Muscle of leg (tissue), 11 donors: Measurements from ENCODE around the gene CHMP2A. TPM values are rescaled to one million over a fixed set of nuclear protein-coding genes. Genes with fewer than 3 reads are reported as not detected.

Source experiments
- DNase-seq: peaks from one replicate; pipeline ENCODE4 v3.0.0; 2013
- H3K27ac ChIP-seq: one replicate; pipeline ENCODE4 v1.5.1; 2013; ENCODE audit warnings: mild to moderate bottlenecking, low read length, control low read depth
- H3K27me3 ChIP-seq: one replicate; pipeline ENCODE4 v1.6.1; 2013; ENCODE audit warnings: low read length; ENCODE audit not compliant: control insufficient read depth, insufficient read depth
- H3K36me3 ChIP-seq: one replicate; pipeline ENCODE4 v1.6.1; 2013; ENCODE audit warnings: low read length; ENCODE audit not compliant: control insufficient read depth, insufficient read depth
- H3K4me1 ChIP-seq: one replicate; pipeline ENCODE4 v1.6.1; 2013; ENCODE audit warnings: low read length; ENCODE audit not compliant: control insufficient read depth, insufficient read depth
- H3K4me3 ChIP-seq: one replicate; pipeline ENCODE4 v1.5.1; 2013; ENCODE audit warnings: low read length, control low read depth
- H3K9me3 ChIP-seq: replicated peaks from 2 replicates; pipeline ENCODE4 v1.6.1; 2013; ENCODE audit warnings: low read depth, low read length; ENCODE audit not compliant: control insufficient read depth
- WGBS: methylation state at CpG from one replicate; pipeline ENCODE4 v1.1.5; 2013; ENCODE audit warnings: missing lambda C conversion rate; ENCODE audit not compliant: insufficient coverage; 5-methylcytosine and 5-hydroxymethylcytosine counted together
- polyA plus RNA-seq, 8 donors: library from polyadenylated mRNA; unstranded; fragments of 120-200 nt; gene quantifications; one replicate each; pipeline versions ENCODE4 v1.2.1 to v1.2.3, GENCODE V29; 2013; ENCODE audit warnings: inconsistent platforms in 1 of 8, low replicate concordance in 1 of 8; ENCODE audit not compliant: insufficient read length in 8 of 8, insufficient read depth in 1 of 8
- total RNA-seq: library from RNA; stranded (reverse); fragments of 120-200 nt; gene quantifications from one replicate; pipeline ENCODE4 v1.2.4, GENCODE V29; 2013

The CHMP2A gene
- total and polyA plus RNA-seq, 9 donors = 60.8 to 83.3 (median 75.9) TPM

DNA sequence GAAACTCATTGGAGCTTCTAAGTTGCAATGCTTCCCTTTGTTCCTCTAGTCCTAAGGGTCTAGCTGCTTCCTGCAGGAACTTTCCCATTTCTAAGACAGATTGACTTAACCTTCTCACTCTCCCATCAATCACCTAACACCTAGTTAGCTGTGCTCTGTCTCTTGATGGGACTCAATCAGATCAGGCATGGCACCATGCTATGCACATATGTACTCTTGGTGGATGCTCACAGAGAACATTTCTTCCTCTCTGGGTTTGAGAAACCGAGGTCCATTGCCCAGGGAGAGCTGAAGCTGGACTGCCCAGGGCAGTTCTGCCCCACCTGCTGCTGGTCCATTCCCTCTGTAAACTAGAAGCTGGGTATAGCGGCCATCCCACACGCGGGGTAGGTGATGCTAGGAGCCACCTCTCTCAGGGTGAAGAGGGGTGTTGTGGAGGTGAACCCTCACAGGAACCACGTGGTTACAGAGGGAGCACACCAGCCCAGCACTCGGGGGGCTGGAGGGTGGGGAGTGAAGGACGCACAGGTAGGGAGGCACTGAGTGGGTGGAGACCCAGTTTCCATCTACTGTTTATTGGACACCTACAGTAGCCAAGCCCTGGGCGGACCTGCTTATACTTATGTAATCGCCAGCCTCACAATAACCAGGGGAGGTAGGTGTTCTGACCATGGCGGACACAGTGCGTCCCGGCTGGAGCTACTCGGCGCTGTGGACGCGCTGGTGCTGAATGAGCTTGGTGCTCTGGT, 6.6 kb upstream of the CHMP2A start:
- Histone ChIP-seq H3K27me3 (peaks cover 29% of the 10 kb centered on the region), H3K27ac (no peak overlapping the region), H3K4me3 (no peak overlapping the region), H3K36me3 (peaks cover 7% of the 10 kb centered on the region), H3K9me3 (no peaks in the 10 kb centered on the region), H3K4me1 (peaks cover 43% of the 10 kb centered on the region)
- no peak for DNase-seq
- WGBS = 43% methylated on average over 12 of the region's 16 CpGs

DNA sequence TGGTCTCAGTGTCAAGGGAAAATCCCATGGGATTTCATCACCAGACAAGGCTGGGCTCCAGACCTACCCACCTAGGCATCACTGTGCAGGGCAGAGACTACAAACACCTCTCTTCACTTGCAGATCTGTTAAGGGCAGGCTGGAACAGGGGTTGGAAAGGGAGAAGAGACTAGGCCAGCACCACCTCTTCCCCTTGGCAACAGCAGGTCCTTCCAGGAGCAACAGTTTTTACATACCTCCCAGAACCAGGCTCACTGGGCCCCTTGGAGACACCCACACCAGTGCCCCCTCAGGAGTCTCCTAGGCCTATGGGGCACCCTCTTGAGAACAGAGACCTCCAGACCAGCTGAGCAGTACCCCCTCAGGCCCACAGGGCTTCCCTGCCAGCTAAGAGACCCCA, 6.0 kb upstream of the CHMP2A start:
- Histone ChIP-seq H3K9me3 (no peaks in the 10 kb centered on the region), H3K27me3 (peaks cover 29% of the 10 kb centered on the region), H3K36me3 (peaks cover 13% of the 10 kb centered on the region), H3K4me1 (peaks cover 49% of the 10 kb centered on the region), H3K27ac (no peak overlapping the region), H3K4me3 (no peak overlapping the region)
- peak; percentile 35 for DNase-seq

DNA sequence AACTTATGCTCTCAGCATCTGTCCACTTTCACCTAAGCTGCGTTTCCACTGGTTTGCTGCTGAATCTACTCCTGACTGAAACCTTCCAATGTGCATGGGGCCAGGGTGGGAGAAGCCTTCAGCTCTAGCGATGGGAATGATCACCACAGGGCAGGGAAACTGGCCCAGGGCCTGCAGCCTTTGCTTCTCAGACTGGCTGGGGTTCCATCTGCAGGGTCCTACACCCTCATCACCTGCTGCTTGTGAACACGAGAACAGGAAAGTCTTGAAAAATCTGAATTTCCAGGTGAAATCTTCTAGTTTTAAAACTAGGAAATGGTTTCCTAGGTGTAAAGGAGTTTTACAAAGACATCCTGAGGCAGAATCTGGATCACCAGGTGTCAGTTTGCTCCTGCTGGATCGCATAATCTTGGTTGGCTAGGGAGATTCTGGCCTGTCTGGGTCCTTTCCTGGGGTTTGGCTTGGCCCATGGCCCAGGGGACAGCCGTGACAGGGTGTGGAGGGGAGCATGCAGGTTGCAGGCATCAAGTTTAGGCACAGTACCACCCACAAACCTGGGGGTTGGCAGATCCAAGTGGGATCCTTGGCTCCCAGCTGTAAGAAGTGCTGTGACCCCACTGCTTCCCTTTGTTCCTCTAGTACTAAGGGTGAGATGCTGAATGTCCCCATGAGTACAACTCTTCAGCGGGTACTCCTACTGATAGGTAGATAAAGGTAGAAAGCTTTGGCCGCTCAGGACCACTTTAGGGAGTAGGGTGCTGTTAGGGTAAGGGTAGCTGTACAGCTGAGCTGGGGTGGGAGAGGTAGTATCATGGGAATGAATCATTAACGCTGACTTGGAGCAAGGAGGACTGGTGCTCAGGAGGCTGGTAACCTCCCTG, 5.3 kb upstream of the CHMP2A start:
- Histone ChIP-seq H3K4me1 (peaks cover 54% of the 10 kb centered on the region), H3K27me3 (peaks cover 29% of the 10 kb centered on the region), H3K27ac (peak overlapping the region; percentile 100), H3K9me3 (no peaks in the 10 kb centered on the region), H3K36me3 (peaks cover 20% of the 10 kb centered on the region), H3K4me3 (peak overlapping the region; percentile 84)
- 79% methylated on average over 5 of the region's 8 CpGs for WGBS
- DNase-seq = peak; percentile 47

DNA sequence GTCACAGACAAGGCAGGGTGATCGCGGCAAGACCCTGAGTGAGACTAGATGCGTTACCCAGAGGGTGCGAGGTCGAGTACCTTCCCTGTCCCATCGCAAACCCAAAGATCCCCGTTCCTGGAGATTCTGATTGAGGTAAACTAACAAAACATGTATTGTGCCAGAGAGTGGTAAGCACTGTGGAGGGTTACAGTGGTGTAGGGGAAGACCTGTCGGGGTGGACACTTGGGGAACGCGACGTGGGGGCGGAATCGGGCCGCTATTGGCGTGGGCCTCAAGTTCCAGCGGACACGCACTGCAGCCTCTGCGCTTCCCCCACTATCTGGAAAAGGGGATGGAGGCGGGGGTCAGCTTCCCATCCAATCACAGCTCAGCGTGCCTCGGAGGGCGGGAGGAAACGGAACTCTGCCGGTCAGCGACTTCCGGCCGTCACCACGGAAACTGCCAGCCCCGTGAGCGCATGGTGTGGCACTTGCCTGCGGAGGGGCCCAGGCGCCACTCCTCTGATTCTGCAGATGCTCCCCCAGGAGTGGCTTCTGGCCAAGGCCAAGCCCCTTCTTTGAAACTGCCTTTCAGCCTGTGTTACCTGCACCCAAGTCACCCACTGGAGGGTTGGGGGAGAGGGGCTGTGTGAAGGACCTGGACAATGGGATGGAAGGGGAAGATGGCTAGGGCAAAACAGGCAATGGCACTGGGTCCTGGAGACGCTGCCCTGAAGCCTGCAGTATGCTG, 4.5 kb upstream of the CHMP2A start:
- H3K27me3 ChIP-seq = peaks cover 29% of the 10 kb centered on the region
- no peaks in the 10 kb centered on the region for H3K9me3 ChIP-seq
- H3K4me1 ChIP-seq = peaks cover 58% of the 10 kb centered on the region
- peaks cover 20% of the 10 kb centered on the region for H3K36me3 ChIP-seq
- under 1% methylated on average over 27 of the region's 33 CpGs for WGBS
- peak overlapping the region; percentile 100 for H3K27ac ChIP-seq
- peak; percentile 98 for DNase-seq
- H3K4me3 ChIP-seq = peak overlapping the region; percentile 84

DNA sequence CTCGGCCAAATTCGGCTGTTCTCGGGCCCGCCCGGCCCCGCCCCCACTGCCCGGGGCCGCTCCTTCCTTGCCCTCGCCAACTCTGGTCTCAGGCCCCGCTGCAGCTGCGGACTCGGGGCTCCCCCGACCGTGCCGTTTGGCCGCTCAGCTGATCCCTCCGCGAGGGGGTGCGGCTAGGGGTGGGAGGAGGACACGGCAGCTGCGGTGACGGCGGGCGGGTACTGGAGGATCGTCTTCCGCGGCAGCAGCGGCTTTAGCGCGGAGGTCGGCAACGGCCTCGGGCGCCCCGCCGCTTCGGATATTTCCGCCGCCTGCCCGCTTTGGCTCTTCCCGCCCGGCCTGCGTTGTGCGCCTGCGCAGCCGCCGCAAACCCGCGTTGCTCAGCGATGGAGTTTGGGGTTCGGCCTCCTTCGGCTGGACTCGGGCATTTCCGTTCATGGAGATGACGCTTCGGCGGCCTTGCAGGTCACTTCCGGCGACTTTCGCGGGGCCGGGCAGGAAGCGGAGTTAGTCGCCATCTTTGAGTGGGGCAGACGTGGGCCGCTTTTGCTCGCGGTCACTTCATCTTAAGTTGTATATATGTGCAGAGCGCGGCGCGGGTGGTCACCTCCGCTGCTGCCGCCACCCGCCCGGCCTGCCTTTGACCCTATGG, 3.8 kb upstream of the CHMP2A start:
- H3K27me3 ChIP-seq = peaks cover 26% of the 10 kb centered on the region
- no peaks in the 10 kb centered on the region for H3K9me3 ChIP-seq
- peak; percentile 99 for DNase-seq
- peak overlapping the region; percentile 84 for H3K4me3 ChIP-seq
- peak overlapping the region; percentile 100 for H3K27ac ChIP-seq
- H3K36me3 ChIP-seq = peaks cover 21% of the 10 kb centered on the region
- peaks cover 64% of the 10 kb centered on the region for H3K4me1 ChIP-seq
- under 1% methylated on average over 76 of the region's 76 CpGs for WGBS

DNA sequence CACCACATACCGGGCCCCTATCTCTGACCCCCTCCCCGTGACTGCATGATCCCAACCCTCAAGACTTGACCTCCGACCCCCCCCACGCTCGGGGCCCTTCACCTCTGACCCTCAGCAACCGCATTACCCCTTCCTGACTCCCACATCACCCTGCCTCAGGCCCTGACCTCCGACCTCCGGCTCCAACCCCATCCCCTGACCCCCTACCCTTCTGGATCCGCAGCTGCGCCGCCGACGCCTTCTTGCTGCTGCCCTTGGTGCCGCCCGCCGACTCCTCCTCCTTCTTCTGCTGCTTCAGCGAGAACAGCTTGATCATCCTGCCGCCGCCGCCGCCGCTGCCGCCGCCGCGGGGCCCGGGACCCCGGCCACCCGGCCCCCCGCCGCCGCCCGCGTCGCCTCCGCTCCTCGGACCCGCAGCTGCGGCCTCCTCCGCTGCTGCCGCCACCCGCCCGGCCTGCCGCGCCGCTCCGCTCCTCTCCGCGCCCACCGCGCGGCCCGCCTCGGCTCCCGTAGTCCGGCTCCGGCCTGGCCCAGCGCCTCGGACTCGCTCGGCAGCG, 3.2 kb upstream of the CHMP2A start, which contains the start of gene UBE2M:
UBE2M (minus strand) TSS at position 546 of the 557 bp plus-strand sequence; CDS start at position 316, 230 bp downstream.
- H3K27me3 ChIP-seq = peaks cover 20% of the 10 kb centered on the region
- H3K9me3 ChIP-seq = no peaks in the 10 kb centered on the region
- peaks cover 24% of the 10 kb centered on the region for H3K36me3 ChIP-seq
- peak; percentile 67 for DNase-seq
- peak within 1 kb of the TSS; percentile 95 for H3K4me3 ChIP-seq
- H3K27ac ChIP-seq = peak within 1 kb of the TSS; percentile 100
- H3K4me1 ChIP-seq = peaks cover 63% of the 10 kb centered on the region
- WGBS = under 1% methylated on average over 62 of the region's 62 CpGs

DNA sequence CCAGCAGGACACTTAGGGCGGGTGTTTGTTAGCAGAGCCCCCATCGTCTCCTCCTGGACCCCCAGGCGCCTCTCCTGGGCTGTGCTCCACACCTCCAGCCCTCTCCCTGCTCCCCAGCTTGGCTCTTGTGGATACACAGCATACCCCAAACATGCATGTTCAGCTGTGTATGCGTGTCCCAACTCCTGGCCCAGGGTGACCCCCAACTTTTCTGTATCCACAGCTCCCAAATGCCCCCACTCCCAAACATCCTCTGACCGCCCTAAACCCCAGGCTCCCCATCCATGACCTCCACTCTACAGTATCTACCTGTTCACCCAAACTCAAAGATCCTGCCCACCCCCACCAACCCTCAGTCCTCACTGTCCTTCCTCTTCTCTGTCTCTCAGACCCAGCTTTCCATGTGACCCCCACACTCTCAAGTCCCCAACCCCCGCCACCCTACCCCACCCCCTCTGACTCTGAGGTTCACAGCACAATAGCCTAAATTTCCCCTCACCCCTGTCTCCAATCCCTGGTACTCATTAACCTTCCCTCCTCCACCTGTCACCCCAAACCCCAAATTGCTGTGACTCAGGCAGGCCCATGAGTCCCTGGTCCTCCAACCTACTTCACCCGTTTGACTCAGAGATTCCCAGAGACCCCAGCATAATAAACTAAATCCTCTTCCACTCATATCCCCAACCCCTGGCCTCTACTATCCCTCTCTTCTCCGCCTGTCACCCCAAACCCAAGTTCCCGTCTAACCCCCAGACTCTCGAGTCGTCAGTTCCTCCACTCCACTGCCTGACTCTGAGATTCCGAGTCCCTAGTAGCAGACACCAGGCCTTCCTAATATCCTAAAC, 2.5 kb upstream of the CHMP2A start:
- WGBS = 36% methylated on average over 11 of the region's 12 CpGs
- H3K36me3 ChIP-seq = peaks cover 25% of the 10 kb centered on the region
- peak overlapping the region; percentile 97 for H3K27ac ChIP-seq

DNA sequence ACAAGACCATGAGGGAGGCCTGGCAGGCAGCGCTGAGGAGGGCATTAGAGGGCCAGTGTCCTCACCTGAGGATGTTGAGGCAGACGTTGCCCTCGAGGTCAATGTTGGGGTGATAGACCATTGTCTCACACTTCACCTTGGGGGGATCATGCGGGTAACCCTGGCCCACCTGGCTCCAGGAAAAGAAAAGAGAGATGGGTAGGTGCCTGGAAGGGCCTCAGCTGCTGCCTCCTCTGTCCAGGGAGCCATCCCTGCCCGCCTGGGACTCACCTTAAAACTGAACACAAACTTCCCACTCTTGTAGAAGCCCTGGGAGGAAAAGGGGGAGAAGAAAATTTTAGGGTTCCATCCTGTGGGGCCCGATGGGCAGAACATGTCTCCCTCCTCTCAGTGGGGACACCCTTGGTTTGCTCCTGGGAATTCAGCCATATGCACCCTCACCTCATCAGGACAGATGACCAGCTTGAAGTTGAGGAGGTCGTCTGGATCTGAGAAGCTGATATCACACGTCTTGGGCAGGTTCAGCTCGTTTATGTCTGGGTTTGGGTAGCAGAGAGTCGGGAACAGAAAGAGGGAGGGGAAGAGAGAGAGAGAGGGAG, 1.8 kb upstream of the CHMP2A start:
- peaks cover 32% of the 10 kb centered on the region for H3K36me3 ChIP-seq
- no peaks in the 10 kb centered on the region for H3K9me3 ChIP-seq
- H3K27me3 ChIP-seq = peaks cover 8% of the 10 kb centered on the region
- no peak overlapping the region for H3K4me3 ChIP-seq
- peak overlapping the region; percentile 97 for H3K27ac ChIP-seq
- peaks cover 50% of the 10 kb centered on the region for H3K4me1 ChIP-seq
- WGBS = 48% methylated on average over 4 of the region's 10 CpGs
- no peak for DNase-seq

More for the DNA sequence above, 2.5 kb upstream of the CHMP2A start:
- H3K27me3 ChIP-seq = peaks cover 14% of the 10 kb centered on the region
- peak overlapping the region; percentile 95 for H3K4me3 ChIP-seq
- H3K4me1 ChIP-seq = peaks cover 57% of the 10 kb centered on the region
- DNase-seq = no peak
- no peaks in the 10 kb centered on the region for H3K9me3 ChIP-seq
